MM.1S (cell line): ENCODE measurements around the gene TFF2.

Experiments used
- EZH2 ChIP-seq: fragments of 300-600 bp; sonication (generic); optimal IDR thresholded peaks from 2 replicates; pipeline ENCODE3; 2017; ENCODE audit warnings: low read depth, mild to moderate bottlenecking, antibody characterized with exemption, low read length, mixed read lengths
- TF ChIP-seq, protein P1 (sequence below): fragments of 300-600 bp; sonication (generic); IDR thresholded peaks from 2 replicates; pipeline ENCODE4 v1.5.1; 2016; ENCODE audit warnings: antibody characterized with exemption, low read length, mixed read lengths

GRCh38 chr21:42384989-42385388 is 34.2 kb upstream of the TFF2 start:
- TF ChIP-seq, protein P1, sequence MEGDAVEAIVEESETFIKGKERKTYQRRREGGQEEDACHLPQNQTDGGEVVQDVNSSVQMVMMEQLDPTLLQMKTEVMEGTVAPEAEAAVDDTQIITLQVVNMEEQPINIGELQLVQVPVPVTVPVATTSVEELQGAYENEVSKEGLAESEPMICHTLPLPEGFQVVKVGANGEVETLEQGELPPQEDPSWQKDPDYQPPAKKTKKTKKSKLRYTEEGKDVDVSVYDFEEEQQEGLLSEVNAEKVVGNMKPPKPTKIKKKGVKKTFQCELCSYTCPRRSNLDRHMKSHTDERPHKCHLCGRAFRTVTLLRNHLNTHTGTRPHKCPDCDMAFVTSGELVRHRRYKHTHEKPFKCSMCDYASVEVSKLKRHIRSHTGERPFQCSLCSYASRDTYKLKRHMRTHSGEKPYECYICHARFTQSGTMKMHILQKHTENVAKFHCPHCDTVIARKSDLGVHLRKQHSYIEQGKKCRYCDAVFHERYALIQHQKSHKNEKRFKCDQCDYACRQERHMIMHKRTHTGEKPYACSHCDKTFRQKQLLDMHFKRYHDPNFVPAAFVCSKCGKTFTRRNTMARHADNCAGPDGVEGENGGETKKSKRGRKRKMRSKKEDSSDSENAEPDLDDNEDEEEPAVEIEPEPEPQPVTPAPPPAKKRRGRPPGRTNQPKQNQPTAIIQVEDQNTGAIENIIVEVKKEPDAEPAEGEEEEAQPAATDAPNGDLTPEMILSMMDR = no peak
- no peak for TF ChIP-seq EZH2
